Keratinocyte (primary cell): ENCODE measurements around the gene WNT7B. TPM values are rescaled to one million over a fixed set of nuclear protein-coding genes. Genes with fewer than 3 reads are reported as not detected.

ENCODE experiments used
- DNase-seq: peaks from one replicate; pipeline ENCODE4 v3.0.0-alpha.2; 2011; ENCODE audit warnings: low read depth, missing footprints, low spot score
- FAIRE-seq: peaks from 2 replicates; lab custom pipeline; 2011; peaks lifted over from hg19 to GRCh38; lab: Jason Lieb, UNC
- H2AFZ ChIP-seq: 2 replicates; pipeline ENCODE4 v1.6.0; 2012; ENCODE audit warnings: low read length, control low read depth, inconsistent platforms; ENCODE audit not compliant: control insufficient read depth
- H3K27ac ChIP-seq: 2 replicates; pipeline ENCODE4 v1.5.1; 2011; ENCODE audit warnings: low read length; ENCODE audit not compliant: control insufficient read depth, insufficient read depth
- H3K27me3 ChIP-seq: 3 replicates; pipeline ENCODE4 v1.6.0; 2011; ENCODE audit warnings: low read length; ENCODE audit not compliant: control insufficient read depth, insufficient read depth; ENCODE audit errors: extremely low read depth
- H3K36me3 ChIP-seq, 2 experiments: 2 replicates in 1 of 2; 3 replicates in 1 of 2; pipeline ENCODE4 v1.5.1; 2011; ENCODE audit warnings: low read length in 2 of 2, mild to moderate bottlenecking in 1 of 2; ENCODE audit not compliant: control insufficient read depth in 2 of 2, insufficient read depth in 2 of 2; ENCODE audit errors: extremely low read depth in 1 of 2
- H3K4me1 ChIP-seq: 3 replicates; pipeline ENCODE4 v1.5.1; 2011; ENCODE audit warnings: low read length; ENCODE audit not compliant: control insufficient read depth, insufficient read depth; ENCODE audit errors: extremely low read depth
- H3K4me2 ChIP-seq: 3 replicates; pipeline ENCODE4 v1.6.0; 2011; ENCODE audit warnings: low read depth, low read length; ENCODE audit not compliant: control insufficient read depth, insufficient read depth; ENCODE audit errors: extremely low read depth
- H3K4me3 ChIP-seq, 3 experiments: fragments of 200-600 bp in 1 of 3; sonication (generic) in 1 of 3; 2 replicates in 2 of 3; 3 replicates in 1 of 3; pipeline ENCODE4 v1.5.1; 2011 to 2016; ENCODE audit warnings: low read length in 3 of 3, mild to moderate bottlenecking in 3 of 3, control low read depth in 2 of 3, inconsistent platforms in 1 of 3, low read depth in 1 of 3, mixed read lengths in 1 of 3, mixed run types in 1 of 3, moderate library complexity in 1 of 3; ENCODE audit not compliant: control insufficient read depth in 2 of 3, insufficient read depth in 2 of 3; ENCODE audit errors: extremely low read depth in 1 of 3
- H3K79me2 ChIP-seq: 2 replicates; pipeline ENCODE4 v1.6.0; 2012; ENCODE audit warnings: low read length; ENCODE audit not compliant: control insufficient read depth, insufficient read depth
- H3K9ac ChIP-seq: 3 replicates; pipeline ENCODE4 v1.6.0; 2011; ENCODE audit warnings: low read length; ENCODE audit not compliant: control insufficient read depth, insufficient read depth; ENCODE audit errors: extremely low read depth
- H3K9me1 ChIP-seq: 3 replicates; pipeline ENCODE4 v1.6.0; 2011; ENCODE audit warnings: low read length; ENCODE audit not compliant: control insufficient read depth, insufficient read depth; ENCODE audit errors: extremely low read depth
- H3K9me3 ChIP-seq: 2 replicates; pipeline ENCODE4 v1.5.1; 2012; ENCODE audit warnings: low read depth, low read length; ENCODE audit not compliant: control insufficient read depth
- H4K20me1 ChIP-seq: 3 replicates; pipeline ENCODE4 v1.6.0; 2011; ENCODE audit warnings: low read length; ENCODE audit not compliant: control insufficient read depth, insufficient read depth; ENCODE audit errors: extremely low read depth
- EZH2 ChIP-seq: IDR thresholded peaks from one replicate; pipeline ENCODE4 v1.6.1; 2012; ENCODE audit warnings: inconsistent platforms, mild to moderate bottlenecking, low read length, moderate library complexity
- dilution Hi-C: fragments of 300-500 bp; cut with MboI; formaldehyde crosslinking; loops from one replicate; pipeline ENCODE4 v1.7.0; 2020; ENCODE audit warnings: low sequenced_read_pairs; ENCODE audit not compliant: extremely low pct_ligation_motif_present
- polyA plus RNA-seq, 5 experiments: library from polyadenylated mRNA; depleted of rRNA in 3 of 5; stranded (reverse) in 3 of 5; stranded (forward) in 1 of 5; unstranded in 1 of 5; fragments of >200 nt; gene quantifications; 1 replicate in 1 of 5; 2 replicates in 3 of 5; 3 replicates in 1 of 5; pipeline versions ENCODE4 v1.2.1 to v1.2.3, GENCODE V29; 2011 to 2012; ENCODE audit warnings: missing spikeins in 2 of 5, low read depth in 1 of 5, low replicate concordance in 1 of 5
- TF ChIP-seq, protein P1 (sequence below), 3 experiments: IDR thresholded peaks in 1 of 3; conservative IDR thresholded peaks in 1 of 3; optimal IDR thresholded peaks in 1 of 3; 2 replicates in 2 of 3; 3 replicates in 1 of 3; pipeline versions ENCODE3 to v1.5.1; 2011; ENCODE audit warnings: low read length in 3 of 3, mild to moderate bottlenecking in 3 of 3, moderate library complexity in 2 of 3, control low read depth in 1 of 3, inconsistent platforms in 1 of 3; ENCODE audit not compliant: insufficient read depth in 2 of 3; ENCODE audit errors: extremely low read depth in 1 of 3

The WNT7B gene
- polyA plus RNA-seq, 1 donor (not counting 4 experiments of a cell fraction or from before 2014, with no cell fraction given): 1.7 TPM

DNA sequence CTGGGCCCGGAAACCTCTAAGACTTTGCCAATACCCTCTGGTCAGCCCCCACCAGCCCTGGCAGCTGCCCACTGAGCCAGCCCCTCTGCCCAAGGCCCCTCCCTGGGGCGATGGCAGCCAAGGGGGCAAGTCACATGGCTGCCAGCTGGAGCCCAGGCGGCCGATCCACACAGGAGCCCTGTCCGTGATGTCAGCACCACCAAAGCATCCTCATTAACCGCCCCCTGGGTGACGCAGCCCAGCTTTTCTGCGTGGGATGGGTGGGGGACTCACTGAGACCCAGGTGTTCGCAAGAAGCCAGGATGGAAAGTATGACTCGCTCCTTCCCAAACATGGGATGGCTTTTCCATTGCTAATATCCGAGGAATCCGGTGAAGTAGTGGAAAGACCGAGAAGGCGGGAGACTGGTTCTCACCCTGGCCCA lies 46.6 kb upstream of the WNT7B start:
- Histone ChIP-seq H3K27ac (no peak overlapping the region), H3K9me1 (no peaks in the 10 kb centered on the region), H3K4me2 (no peak overlapping the region), H3K4me1 (peaks cover 19% of the 10 kb centered on the region), H3K27me3 (peaks cover 14% of the 10 kb centered on the region), H4K20me1 (no peaks in the 10 kb centered on the region), H3K4me3 (no peak overlapping the region), H2AFZ (no peak overlapping the region), H3K9ac (no peak overlapping the region), H3K79me2 (no peaks in the 10 kb centered on the region), H3K9me3 (no peaks in the 10 kb centered on the region), H3K36me3 (no peaks in the 10 kb centered on the region)
- dilution Hi-C loops: no loop called here
- no peak for DNase-seq
- TF ChIP-seq, protein P1, sequence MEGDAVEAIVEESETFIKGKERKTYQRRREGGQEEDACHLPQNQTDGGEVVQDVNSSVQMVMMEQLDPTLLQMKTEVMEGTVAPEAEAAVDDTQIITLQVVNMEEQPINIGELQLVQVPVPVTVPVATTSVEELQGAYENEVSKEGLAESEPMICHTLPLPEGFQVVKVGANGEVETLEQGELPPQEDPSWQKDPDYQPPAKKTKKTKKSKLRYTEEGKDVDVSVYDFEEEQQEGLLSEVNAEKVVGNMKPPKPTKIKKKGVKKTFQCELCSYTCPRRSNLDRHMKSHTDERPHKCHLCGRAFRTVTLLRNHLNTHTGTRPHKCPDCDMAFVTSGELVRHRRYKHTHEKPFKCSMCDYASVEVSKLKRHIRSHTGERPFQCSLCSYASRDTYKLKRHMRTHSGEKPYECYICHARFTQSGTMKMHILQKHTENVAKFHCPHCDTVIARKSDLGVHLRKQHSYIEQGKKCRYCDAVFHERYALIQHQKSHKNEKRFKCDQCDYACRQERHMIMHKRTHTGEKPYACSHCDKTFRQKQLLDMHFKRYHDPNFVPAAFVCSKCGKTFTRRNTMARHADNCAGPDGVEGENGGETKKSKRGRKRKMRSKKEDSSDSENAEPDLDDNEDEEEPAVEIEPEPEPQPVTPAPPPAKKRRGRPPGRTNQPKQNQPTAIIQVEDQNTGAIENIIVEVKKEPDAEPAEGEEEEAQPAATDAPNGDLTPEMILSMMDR (optimal IDR thresholded peaks at IDR 0.05 in 1 of 3, IDR thresholded peaks at IDR 0.05 in 1 of 3, conservative IDR thresholded peaks at IDR 0.05 in 1 of 3; ENCODE audit: extremely low read depth in 1 of 3, insufficient read depth in 2 of 3, low read length in 3 of 3): no peak
- no peak for TF ChIP-seq EZH2
- FAIRE-seq: no peak

DNA sequence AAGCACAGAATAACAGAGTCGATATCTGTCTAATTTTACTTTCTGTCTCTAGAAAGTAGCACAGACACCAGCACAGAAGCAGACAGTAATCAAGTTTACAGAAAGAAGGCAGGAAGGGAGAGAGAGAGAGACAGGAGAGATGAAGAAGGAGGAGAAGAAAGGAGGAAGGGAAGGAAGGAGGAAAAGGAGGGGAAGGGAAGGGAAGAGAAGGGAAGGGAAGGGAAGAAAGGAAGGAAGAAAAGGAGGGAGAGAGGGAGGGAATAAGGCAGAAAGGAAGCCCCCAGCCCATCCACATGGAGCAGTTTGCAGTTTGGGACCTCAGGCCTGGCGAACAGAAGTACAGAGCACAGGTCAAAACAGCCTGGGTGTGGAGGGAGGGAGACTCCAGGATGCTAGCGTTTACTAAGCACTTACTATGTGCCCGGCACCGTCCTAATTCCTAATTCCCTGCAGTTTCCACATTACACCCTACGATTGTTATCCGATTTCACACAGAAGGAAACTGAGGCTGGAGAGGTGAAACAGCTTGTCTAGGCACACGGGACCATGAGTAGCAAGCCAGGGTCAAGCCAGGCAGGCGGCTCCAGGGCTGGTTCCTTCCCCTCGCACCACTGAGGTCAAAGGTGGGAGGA lies 46.0 kb upstream of the WNT7B start:
- no peaks in the 10 kb centered on the region for H4K20me1 ChIP-seq
- dilution Hi-C loops: no loop called here
- H3K4me3 ChIP-seq: no peak overlapping the region
- H3K27me3 ChIP-seq: peaks cover 14% of the 10 kb centered on the region
- H2AFZ ChIP-seq: no peak overlapping the region
- no peak overlapping the region for H3K9ac ChIP-seq
- DNase-seq (no peak), FAIRE-seq (no peak)
- H3K27ac ChIP-seq: no peak overlapping the region
- TF ChIP-seq EZH2: no peak
- TF ChIP-seq, protein P1 (optimal IDR thresholded peaks at IDR 0.05 in 1 of 3, IDR thresholded peaks at IDR 0.05 in 1 of 3, conservative IDR thresholded peaks at IDR 0.05 in 1 of 3; ENCODE audit: extremely low read depth in 1 of 3, insufficient read depth in 2 of 3, low read length in 3 of 3): no peak
- H3K4me2 ChIP-seq: no peak overlapping the region
- H3K9me3 ChIP-seq: no peaks in the 10 kb centered on the region
- no peaks in the 10 kb centered on the region for H3K9me1 ChIP-seq
- peaks cover 22% of the 10 kb centered on the region for H3K4me1 ChIP-seq
- H3K36me3 ChIP-seq: no peaks in the 10 kb centered on the region
- no peaks in the 10 kb centered on the region for H3K79me2 ChIP-seq
